Liver (tissue), 9 donors: ENCODE measurements around the gene PELI2. TPM values are rescaled to one million over a fixed set of nuclear protein-coding genes. Genes with fewer than 3 reads are reported as not detected.

Experiments used
- DNase-seq: peaks from one replicate; pipeline ENCODE4 v3.0.0-alpha.2; 2017; ENCODE audit warnings: low spot score
- H3K27ac ChIP-seq, 2 donors: one replicate each; pipeline ENCODE4 v1.7.0; 2013; ENCODE audit warnings: inconsistent platforms in 2 of 2, low read length in 2 of 2, control low read depth in 1 of 2, low read depth in 1 of 2, mild to moderate bottlenecking in 1 of 2
- H3K27me3 ChIP-seq, 4 donors: one replicate each; pipeline versions ENCODE4 v1.6.1 to v1.7.0; 2013; ENCODE audit warnings: low read length in 3 of 4, inconsistent platforms in 1 of 4, mild to moderate bottlenecking in 1 of 4, moderate library complexity in 1 of 4; ENCODE audit not compliant: control insufficient read depth in 4 of 4, insufficient read depth in 4 of 4
- H3K36me3 ChIP-seq, 4 donors: one replicate each; pipeline versions ENCODE4 v1.6.1 to v1.7.0; 2013; ENCODE audit warnings: low read length in 3 of 4, mild to moderate bottlenecking in 3 of 4, low read depth in 1 of 4, moderate library complexity in 1 of 4; ENCODE audit not compliant: control insufficient read depth in 4 of 4, insufficient read depth in 3 of 4
- H3K4me1 ChIP-seq, 4 donors: one replicate each; pipeline versions ENCODE4 v1.6.1 to v1.7.0; 2013; ENCODE audit warnings: low read length in 3 of 4, mild to moderate bottlenecking in 3 of 4, moderate library complexity in 1 of 4; ENCODE audit not compliant: control insufficient read depth in 4 of 4, insufficient read depth in 4 of 4
- H3K4me3 ChIP-seq, 3 donors: one replicate each; pipeline versions ENCODE4 v1.6.1 to v1.7.0; 2013; ENCODE audit warnings: low read length in 3 of 3, control low read depth in 1 of 3, low read depth in 1 of 3, mild to moderate bottlenecking in 1 of 3
- H3K9ac ChIP-seq, 2 donors: one replicate each; pipeline ENCODE4 v1.7.0; 2013; ENCODE audit warnings: low read length in 2 of 2, mild to moderate bottlenecking in 2 of 2, moderate library complexity in 2 of 2, control low read depth in 1 of 2, low read depth in 1 of 2
- H3K9me3 ChIP-seq, 4 donors: one replicate each; pipeline versions ENCODE4 v1.6.1 to v1.7.0; 2013; ENCODE audit warnings: low read length in 3 of 4; ENCODE audit not compliant: control insufficient read depth in 4 of 4
- EGR1 ChIP-seq, 2 donors: IDR thresholded peaks; 2 replicates each; pipeline ENCODE4 v1.6.1; 2016 to 2018; ENCODE audit warnings: antibody characterized with exemption in 2 of 2, low read depth in 2 of 2
- FOXA1 ChIP-seq: IDR thresholded peaks from 2 replicates; pipeline ENCODE4 v1.6.1; 2016; ENCODE audit warnings: antibody characterized with exemption
- FOXA2 ChIP-seq: IDR thresholded peaks from 2 replicates; pipeline ENCODE4 v1.6.1; 2016; ENCODE audit warnings: antibody characterized with exemption
- GABPA ChIP-seq, 2 donors: IDR thresholded peaks in 1 of 2; conservative IDR thresholded peaks in 1 of 2; 2 replicates each; pipeline ENCODE4 v1.6.1; 2016; ENCODE audit warnings: antibody characterized with exemption in 2 of 2, mild to moderate bottlenecking in 1 of 2, moderate library complexity in 1 of 2
- HNF4A ChIP-seq, 2 donors: conservative IDR thresholded peaks; 2 replicates each; pipeline ENCODE4 v1.6.1; 2016; ENCODE audit warnings: antibody characterized with exemption in 2 of 2, mild to moderate bottlenecking in 2 of 2
- HNF4G ChIP-seq: IDR thresholded peaks from 2 replicates; pipeline ENCODE4 v1.6.1; 2016; ENCODE audit warnings: antibody characterized with exemption
- JUND ChIP-seq, 2 donors: IDR thresholded peaks; 2 replicates each; pipeline ENCODE4 v1.6.1; 2016; ENCODE audit warnings: antibody characterized with exemption in 2 of 2
- RXRA ChIP-seq, 2 donors: IDR thresholded peaks; 2 replicates each; pipeline ENCODE4 v1.6.1; 2017 to 2018; ENCODE audit warnings: antibody characterized with exemption in 2 of 2, mild to moderate bottlenecking in 1 of 2
- SP1 ChIP-seq: IDR thresholded peaks from 2 replicates; pipeline ENCODE4 v1.6.1; 2018; ENCODE audit warnings: antibody characterized with exemption, mild to moderate bottlenecking
- YY1 ChIP-seq: IDR thresholded peaks from 2 replicates; pipeline ENCODE4 v1.6.1; 2016; ENCODE audit warnings: antibody characterized with exemption, mild to moderate bottlenecking
- WGBS: extraction: QIAGEN DNeasy Blood & Tissue Kit; methylation state at CpG from one replicate; pipeline ENCODE4 v1.1.7; 2013; 5-methylcytosine and 5-hydroxymethylcytosine counted together
- polyA plus RNA-seq, 2 donors: library from polyadenylated mRNA; stranded (reverse) in 1 of 2; unstranded in 1 of 2; fragments of 200-250 nt in 1 of 2; fragments of >200 nt in 1 of 2; fragmentation: Nextera tagmentation in 1 of 2; extraction: Ambion mirVana in 1 of 2; gene quantifications; one replicate each; pipeline versions ENCODE4 v1.2.1 to v1.2.3, GENCODE V29; 2013 to 2015
- total RNA-seq, 2 donors: library from RNA; depleted of rRNA; stranded (reverse); fragments of >200 nt; gene quantifications; one replicate each; pipeline ENCODE4 v1.2.3, GENCODE V29; 2014
- TF ChIP-seq, protein P1 (sequence below): IDR thresholded peaks from 2 replicates; pipeline ENCODE4 v1.6.1; 2016; ENCODE audit warnings: antibody characterized with exemption
- TF ChIP-seq, protein P2 (sequence below): IDR thresholded peaks from 2 replicates; pipeline ENCODE4 v1.6.1; 2016; ENCODE audit warnings: antibody characterized with exemption, mild to moderate bottlenecking
- TF ChIP-seq, protein P3 (sequence below): fragments of 150-350 bp; IDR thresholded peaks from 2 replicates; pipeline ENCODE4 v1.5.1; 2017; ENCODE audit warnings: improper control_type of control experiment, low read depth, low read length; ENCODE audit not compliant: missing input control
- donor health status: healthy.
- donor health status: healthy.
- donor health status: healthy.
- donor health status: healthy.
- donor health status: healthy.

Gene PELI2
- total and polyA plus RNA-seq, 4 donors = 0.68 to 2.9 (median 1.2) TPM

DNA sequence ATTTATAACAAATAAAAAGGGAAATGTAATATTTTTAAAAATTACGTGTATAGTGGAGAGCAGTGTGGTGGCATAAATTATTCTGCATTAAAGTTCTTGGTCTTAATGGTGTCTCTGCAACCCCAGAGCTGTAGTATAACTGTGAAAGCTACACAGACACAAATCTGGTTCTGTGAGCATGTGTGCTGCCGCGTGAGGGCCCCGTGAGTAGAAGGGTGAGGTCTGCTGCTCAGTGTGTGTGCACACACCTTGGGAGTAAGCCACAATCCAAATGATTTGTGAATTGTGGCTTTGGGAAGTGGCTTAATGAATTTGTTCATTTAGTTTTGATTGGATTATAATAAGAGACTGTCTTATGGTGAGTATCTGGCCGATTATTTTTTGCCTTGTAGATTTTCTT is 16.8 kb downstream of the PELI2 start:
- no peak for DNase-seq
- no peak overlapping the region for H3K9ac ChIP-seq
- 82% methylated on average over 5 of the region's 5 CpGs for WGBS
- no peak for TF ChIP-seq HNF4G
- TF ChIP-seq, protein P1, sequence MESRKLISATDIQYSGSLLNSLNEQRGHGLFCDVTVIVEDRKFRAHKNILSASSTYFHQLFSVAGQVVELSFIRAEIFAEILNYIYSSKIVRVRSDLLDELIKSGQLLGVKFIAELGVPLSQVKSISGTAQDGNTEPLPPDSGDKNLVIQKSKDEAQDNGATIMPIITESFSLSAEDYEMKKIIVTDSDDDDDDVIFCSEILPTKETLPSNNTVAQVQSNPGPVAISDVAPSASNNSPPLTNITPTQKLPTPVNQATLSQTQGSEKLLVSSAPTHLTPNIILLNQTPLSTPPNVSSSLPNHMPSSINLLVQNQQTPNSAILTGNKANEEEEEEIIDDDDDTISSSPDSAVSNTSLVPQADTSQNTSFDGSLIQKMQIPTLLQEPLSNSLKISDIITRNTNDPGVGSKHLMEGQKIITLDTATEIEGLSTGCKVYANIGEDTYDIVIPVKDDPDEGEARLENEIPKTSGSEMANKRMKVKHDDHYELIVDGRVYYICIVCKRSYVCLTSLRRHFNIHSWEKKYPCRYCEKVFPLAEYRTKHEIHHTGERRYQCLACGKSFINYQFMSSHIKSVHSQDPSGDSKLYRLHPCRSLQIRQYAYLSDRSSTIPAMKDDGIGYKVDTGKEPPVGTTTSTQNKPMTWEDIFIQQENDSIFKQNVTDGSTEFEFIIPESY = no peak
- TF ChIP-seq, protein P2, sequence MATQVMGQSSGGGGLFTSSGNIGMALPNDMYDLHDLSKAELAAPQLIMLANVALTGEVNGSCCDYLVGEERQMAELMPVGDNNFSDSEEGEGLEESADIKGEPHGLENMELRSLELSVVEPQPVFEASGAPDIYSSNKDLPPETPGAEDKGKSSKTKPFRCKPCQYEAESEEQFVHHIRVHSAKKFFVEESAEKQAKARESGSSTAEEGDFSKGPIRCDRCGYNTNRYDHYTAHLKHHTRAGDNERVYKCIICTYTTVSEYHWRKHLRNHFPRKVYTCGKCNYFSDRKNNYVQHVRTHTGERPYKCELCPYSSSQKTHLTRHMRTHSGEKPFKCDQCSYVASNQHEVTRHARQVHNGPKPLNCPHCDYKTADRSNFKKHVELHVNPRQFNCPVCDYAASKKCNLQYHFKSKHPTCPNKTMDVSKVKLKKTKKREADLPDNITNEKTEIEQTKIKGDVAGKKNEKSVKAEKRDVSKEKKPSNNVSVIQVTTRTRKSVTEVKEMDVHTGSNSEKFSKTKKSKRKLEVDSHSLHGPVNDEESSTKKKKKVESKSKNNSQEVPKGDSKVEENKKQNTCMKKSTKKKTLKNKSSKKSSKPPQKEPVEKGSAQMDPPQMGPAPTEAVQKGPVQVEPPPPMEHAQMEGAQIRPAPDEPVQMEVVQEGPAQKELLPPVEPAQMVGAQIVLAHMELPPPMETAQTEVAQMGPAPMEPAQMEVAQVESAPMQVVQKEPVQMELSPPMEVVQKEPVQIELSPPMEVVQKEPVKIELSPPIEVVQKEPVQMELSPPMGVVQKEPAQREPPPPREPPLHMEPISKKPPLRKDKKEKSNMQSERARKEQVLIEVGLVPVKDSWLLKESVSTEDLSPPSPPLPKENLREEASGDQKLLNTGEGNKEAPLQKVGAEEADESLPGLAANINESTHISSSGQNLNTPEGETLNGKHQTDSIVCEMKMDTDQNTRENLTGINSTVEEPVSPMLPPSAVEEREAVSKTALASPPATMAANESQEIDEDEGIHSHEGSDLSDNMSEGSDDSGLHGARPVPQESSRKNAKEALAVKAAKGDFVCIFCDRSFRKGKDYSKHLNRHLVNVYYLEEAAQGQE = no peak
- TF ChIP-seq GABPA (IDR thresholded peaks at IDR 0.05 in 1 of 2, conservative IDR thresholded peaks at IDR 0.05 in 1 of 2) = no peak
- no peak for TF ChIP-seq JUND (IDR thresholded peaks at IDR 0.05)
- TF ChIP-seq, protein P3, sequence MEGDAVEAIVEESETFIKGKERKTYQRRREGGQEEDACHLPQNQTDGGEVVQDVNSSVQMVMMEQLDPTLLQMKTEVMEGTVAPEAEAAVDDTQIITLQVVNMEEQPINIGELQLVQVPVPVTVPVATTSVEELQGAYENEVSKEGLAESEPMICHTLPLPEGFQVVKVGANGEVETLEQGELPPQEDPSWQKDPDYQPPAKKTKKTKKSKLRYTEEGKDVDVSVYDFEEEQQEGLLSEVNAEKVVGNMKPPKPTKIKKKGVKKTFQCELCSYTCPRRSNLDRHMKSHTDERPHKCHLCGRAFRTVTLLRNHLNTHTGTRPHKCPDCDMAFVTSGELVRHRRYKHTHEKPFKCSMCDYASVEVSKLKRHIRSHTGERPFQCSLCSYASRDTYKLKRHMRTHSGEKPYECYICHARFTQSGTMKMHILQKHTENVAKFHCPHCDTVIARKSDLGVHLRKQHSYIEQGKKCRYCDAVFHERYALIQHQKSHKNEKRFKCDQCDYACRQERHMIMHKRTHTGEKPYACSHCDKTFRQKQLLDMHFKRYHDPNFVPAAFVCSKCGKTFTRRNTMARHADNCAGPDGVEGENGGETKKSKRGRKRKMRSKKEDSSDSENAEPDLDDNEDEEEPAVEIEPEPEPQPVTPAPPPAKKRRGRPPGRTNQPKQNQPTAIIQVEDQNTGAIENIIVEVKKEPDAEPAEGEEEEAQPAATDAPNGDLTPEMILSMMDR = no peak
- no peak for TF ChIP-seq SP1
- TF ChIP-seq RXRA (IDR thresholded peaks at IDR 0.05) = no peak
- TF ChIP-seq HNF4A (conservative IDR thresholded peaks at IDR 0.05) = no peak
- no peak for TF ChIP-seq FOXA1
- TF ChIP-seq FOXA2 = no peak
- peaks cover 0 to 6% (median 4%) of the 10 kb centered on the region in 4 donors for H3K27me3 ChIP-seq
- H3K4me3 ChIP-seq = no peak overlapping the region
- H3K9me3 ChIP-seq = no peaks in the 10 kb centered on the region
- peaks cover 0 to 7% (median 0%) of the 10 kb centered on the region in 4 donors for H3K4me1 ChIP-seq
- no peaks in the 10 kb centered on the region for H3K36me3 ChIP-seq
- no peak overlapping the region for H3K27ac ChIP-seq

DNA sequence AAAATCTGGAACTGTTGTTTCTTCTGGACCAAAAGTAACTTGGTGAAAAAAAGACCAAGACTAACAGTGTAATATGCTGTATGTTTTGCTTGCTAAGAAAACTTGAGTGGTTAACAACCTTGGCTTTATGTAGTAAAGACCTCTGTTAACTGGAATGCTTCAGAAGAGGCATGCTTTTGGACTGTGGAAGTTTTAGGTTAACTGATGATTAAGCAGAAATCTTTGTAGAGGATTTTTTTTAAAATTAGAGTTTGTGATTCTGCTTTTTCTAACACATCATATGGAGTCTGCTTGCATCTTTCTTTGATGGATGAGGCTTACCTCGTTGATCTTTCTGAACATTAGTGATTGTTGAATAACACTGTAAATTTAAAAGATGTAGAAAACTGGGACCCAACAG is 17.5 kb downstream of the PELI2 start:
- Histone ChIP-seq H3K36me3 (no peaks in the 10 kb centered on the region), H3K4me3 (no peak overlapping the region), H3K27me3 (peaks cover 0 to 7% (median 4%) of the 10 kb centered on the region in 4 donors), H3K9me3 (no peaks in the 10 kb centered on the region), H3K4me1 (peaks cover 0 to 5% (median 0%) of the 10 kb centered on the region in 4 donors), H3K27ac (no peak overlapping the region), H3K9ac (no peak overlapping the region)
- no peak for DNase-seq
- no peak for TF ChIP-seq HNF4A (conservative IDR thresholded peaks at IDR 0.05)
- TF ChIP-seq SP1 = no peak
- no peak for TF ChIP-seq FOXA2
- TF ChIP-seq YY1 = no peak
- no peak for TF ChIP-seq EGR1 (IDR thresholded peaks at IDR 0.05; ENCODE audit: low read depth in 2 of 2)
- WGBS = 78% methylated on average over 1 of the region's 1 CpG
